Cardiac fibroblast (primary cell): ENCODE results near the gene WASF1.

Source experiments
- DNase-seq, 2 donors: peaks; one replicate each; pipeline versions ENCODE4 v3.0.0 to v3.0.0-alpha.2; 2010; ENCODE audit warnings: low read depth in 2 of 2
- H3K4me3 ChIP-seq, 2 donors: replicated peaks in 1 of 2; 1 replicate in 1 of 2; 2 replicates in 1 of 2; pipeline ENCODE4 v1.5.1; 2011; ENCODE audit warnings: low read depth in 2 of 2, low read length in 2 of 2, mild to moderate bottlenecking in 2 of 2, moderate library complexity in 1 of 2
- CTCF ChIP-seq: IDR thresholded peaks from one replicate; pipeline ENCODE4 v1.5.1; 2011; ENCODE audit warnings: low read depth, mild to moderate bottlenecking, low read length, inconsistent platforms

WASF1 gene

GRCh38 chr6:110054664-110055386, 124.6 kb downstream of the WASF1 start:
- DNase-seq: no peak
- no peak overlapping the region for H3K4me3 ChIP-seq
- TF ChIP-seq CTCF: no peak

GRCh38 chr6:110053395-110054240, 125.9 kb downstream of the WASF1 start:
- peak; percentile 70 to 75 for DNase-seq
- H3K4me3 ChIP-seq: no peak overlapping the region
- TF ChIP-seq CTCF: peak; percentile 81

GRCh38 chr6:110050440-110050813, 129.0 kb downstream of the WASF1 start:
- no peak for DNase-seq
- TF ChIP-seq CTCF: no peak
- H3K4me3 ChIP-seq: no peak overlapping the region
